Tibial artery (tissue), 4 donors: ENCODE data around the gene HSF2BP.
"Not testable (repeated sequence)": the region's sequence is repeated elsewhere in the genome, so short reads cannot be mapped to it uniquely, and the experiment has no call there.

Experiments
- DNase-seq, 2 donors: peaks; one replicate each; pipeline ENCODE4 v3.0.0-alpha.2; 2019
- H3K27ac ChIP-seq, 2 donors: fragments of 200-600 bp; sonication (generic) in 1 of 2; 1 replicate in 1 of 2; 2 replicates in 1 of 2; pipeline ENCODE4 v1.5.1; 2018 to 2019; ENCODE audit warnings: mild to moderate bottlenecking in 1 of 2
- H3K27me3 ChIP-seq, 2 donors: fragments of 200-600 bp; sonication (generic) in 1 of 2; one replicate each; pipeline versions ENCODE4 v1.5.1 to v1.6.0; 2016 to 2019
- H3K36me3 ChIP-seq, 3 donors: fragments of 200-600 bp; sonication (generic) in 2 of 3; one replicate each; pipeline ENCODE4 v1.5.1; 2016 to 2019; ENCODE audit warnings: mild to moderate bottlenecking in 2 of 3
- H3K4me1 ChIP-seq, 4 donors: fragments of 200-600 bp; sonication (generic) in 2 of 4; 1 replicate in 3 of 4; 2 replicates in 1 of 4; pipeline ENCODE4 v1.5.1; 2016 to 2019
- H3K4me3 ChIP-seq, 2 donors: fragments of 200-600 bp; sonication (generic) in 1 of 2; 1 replicate in 1 of 2; 2 replicates in 1 of 2; pipeline ENCODE4 v1.5.1; 2018 to 2019; ENCODE audit warnings: mild to moderate bottlenecking in 2 of 2
- H3K9me3 ChIP-seq, 3 donors: fragments of 200-600 bp; sonication (generic) in 1 of 3; one replicate each; pipeline ENCODE4 v1.5.1; 2016 to 2019
- intact Hi-C: fragments of 100-400 bp; cut with DNase I; formaldehyde crosslinking; loops from one replicate; pipeline ENCODE4 v1.15.0; 2023; ENCODE audit warnings: low total_unique reads
- TF ChIP-seq, protein P1 (sequence below), 2 experiments: fragments of 200-600 bp in 1 of 2; fragments of 450-650 bp in 1 of 2; IDR thresholded peaks; one replicate each; pipeline ENCODE4 v1.5.1; 2017 to 2019; ENCODE audit warnings: antibody characterized with exemption in 2 of 2, mild to moderate bottlenecking in 1 of 2, moderate library complexity in 1 of 2

The HSF2BP gene

DNA sequence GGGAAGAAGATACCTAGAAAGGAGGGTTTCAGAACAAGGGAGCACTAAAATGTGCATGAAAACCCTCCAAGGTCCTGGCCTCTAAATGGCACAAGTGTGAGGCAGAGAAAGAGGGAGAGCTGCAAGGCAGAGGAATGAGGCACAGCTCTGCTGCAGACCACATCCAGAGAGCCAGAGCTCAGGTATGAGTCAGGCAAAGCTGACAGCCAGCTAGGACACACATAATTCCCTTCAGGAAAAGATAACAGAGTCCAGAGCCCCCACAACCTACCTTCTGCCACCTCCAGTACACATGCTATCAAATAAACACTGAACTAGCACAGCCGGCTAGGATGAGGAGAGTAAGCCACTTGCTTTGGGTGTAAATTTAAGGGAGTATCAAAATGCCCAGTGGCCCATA lies 62.2 kb downstream of the HSF2BP start:
- H3K36me3 ChIP-seq = no peaks in the 10 kb centered on the region
- DNase-seq = no peak
- H3K9me3 ChIP-seq = no peaks in the 10 kb centered on the region
- no peaks in the 10 kb centered on the region for H3K4me1 ChIP-seq
- H3K27ac ChIP-seq = no peak overlapping the region
- no peaks in the 10 kb centered on the region for H3K27me3 ChIP-seq
- TF ChIP-seq, protein P1, sequence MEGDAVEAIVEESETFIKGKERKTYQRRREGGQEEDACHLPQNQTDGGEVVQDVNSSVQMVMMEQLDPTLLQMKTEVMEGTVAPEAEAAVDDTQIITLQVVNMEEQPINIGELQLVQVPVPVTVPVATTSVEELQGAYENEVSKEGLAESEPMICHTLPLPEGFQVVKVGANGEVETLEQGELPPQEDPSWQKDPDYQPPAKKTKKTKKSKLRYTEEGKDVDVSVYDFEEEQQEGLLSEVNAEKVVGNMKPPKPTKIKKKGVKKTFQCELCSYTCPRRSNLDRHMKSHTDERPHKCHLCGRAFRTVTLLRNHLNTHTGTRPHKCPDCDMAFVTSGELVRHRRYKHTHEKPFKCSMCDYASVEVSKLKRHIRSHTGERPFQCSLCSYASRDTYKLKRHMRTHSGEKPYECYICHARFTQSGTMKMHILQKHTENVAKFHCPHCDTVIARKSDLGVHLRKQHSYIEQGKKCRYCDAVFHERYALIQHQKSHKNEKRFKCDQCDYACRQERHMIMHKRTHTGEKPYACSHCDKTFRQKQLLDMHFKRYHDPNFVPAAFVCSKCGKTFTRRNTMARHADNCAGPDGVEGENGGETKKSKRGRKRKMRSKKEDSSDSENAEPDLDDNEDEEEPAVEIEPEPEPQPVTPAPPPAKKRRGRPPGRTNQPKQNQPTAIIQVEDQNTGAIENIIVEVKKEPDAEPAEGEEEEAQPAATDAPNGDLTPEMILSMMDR (IDR thresholded peaks at IDR 0.05) = no peak
- H3K4me3 ChIP-seq = no peak overlapping the region
- intact Hi-C loops = no loop called here

DNA sequence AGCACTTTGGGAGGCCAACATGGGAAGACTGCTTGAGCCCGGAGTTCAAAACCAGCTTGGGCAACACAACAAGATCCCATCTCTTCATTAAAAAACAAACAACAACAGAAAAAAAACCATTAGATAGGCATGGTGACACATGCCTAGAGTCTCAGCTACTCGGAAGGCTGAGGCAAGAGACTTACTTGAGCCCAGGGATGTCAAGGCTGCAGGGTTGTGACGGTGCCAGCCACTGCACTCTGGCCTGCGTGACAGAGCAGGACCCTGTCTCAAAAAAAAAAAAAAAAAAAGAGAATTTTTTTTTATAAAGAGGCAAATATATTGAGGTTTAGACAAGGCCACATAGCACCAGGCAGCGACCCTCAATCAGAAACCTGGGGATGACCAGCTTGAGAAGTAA lies 62.7 kb downstream of the HSF2BP start:
- no peaks in the 10 kb centered on the region for H3K4me1 ChIP-seq
- TF ChIP-seq, protein P1 (IDR thresholded peaks at IDR 0.05) = no peak
- H3K9me3 ChIP-seq = no peaks in the 10 kb centered on the region
- H3K27me3 ChIP-seq = no peaks in the 10 kb centered on the region
- H3K27ac ChIP-seq = no peak overlapping the region
- no peak overlapping the region for H3K4me3 ChIP-seq
- intact Hi-C loops = no loop called here
- DNase-seq = no peak
- H3K36me3 ChIP-seq = no peaks in the 10 kb centered on the region

DNA sequence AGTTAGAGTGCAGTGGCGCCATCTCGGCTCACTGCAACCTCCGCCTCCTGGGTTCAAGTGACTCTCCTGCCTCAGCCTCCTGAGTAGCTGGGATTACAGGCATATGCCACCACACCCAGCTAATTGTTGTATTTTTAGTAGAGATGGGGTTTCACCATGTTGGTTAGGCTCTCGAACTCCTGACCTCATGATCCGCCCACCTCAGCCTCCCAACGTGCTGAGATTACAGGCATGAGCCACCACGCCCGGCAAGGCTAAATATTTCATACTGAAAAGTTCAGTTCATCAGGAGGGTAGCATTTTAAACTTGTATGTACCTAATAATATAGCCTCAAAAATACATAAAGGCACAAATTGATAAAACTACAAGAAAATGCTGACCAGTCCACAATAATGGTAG lies 63.5 kb downstream of the HSF2BP start:
- H3K9me3 ChIP-seq, H3K4me3 ChIP-seq, H3K27me3 ChIP-seq, intact Hi-C loops, H3K27ac ChIP-seq, H3K4me1 ChIP-seq, H3K36me3 ChIP-seq, DNase-seq: not testable (repeated sequence)

DNA sequence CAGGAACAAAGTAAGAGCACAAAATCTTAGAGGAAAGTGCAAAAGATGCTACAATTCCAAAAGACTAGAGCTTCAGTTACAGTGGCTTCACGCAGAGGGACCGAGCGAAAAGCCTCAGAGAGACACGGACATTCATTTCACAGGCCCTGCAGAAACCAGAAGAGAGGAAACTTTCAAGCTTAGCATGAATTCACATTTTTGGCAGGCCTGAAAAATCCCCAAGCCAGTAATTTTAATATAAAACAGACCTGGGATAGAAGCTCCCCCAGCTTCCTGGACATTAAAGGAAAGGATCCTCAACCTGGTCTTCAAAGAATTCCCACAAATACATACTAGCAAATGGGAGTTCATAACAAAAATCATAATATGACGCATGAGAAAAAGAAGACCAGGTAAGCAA lies 66.2 kb downstream of the HSF2BP start:
- Histone ChIP-seq H3K4me1 (no peaks in the 10 kb centered on the region), H3K9me3 (no peaks in the 10 kb centered on the region), H3K27me3 (no peaks in the 10 kb centered on the region), H3K27ac (no peak overlapping the region), H3K36me3 (no peaks in the 10 kb centered on the region), H3K4me3 (no peak overlapping the region)
- TF ChIP-seq, protein P1 (IDR thresholded peaks at IDR 0.05) = no peak
- intact Hi-C loops = no loop called here
- no peak for DNase-seq

DNA sequence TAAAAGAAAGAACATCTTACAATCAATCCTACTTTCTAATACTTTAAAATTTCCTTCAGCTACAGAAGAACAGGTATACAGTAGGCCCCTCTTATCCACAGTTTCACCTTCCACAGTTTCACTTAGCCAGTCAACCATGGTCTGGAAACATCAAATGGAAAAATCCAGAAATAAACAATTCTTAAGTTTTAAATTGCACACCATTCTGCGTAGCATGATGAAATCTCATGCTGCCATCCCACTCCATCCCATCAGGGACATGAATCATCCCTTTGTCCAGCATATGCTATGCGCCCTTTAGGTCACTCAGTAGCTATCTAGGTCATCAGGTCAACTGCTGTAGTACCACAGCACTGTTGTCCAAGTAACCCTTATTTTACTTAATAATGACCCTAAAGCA lies 67.7 kb downstream of the HSF2BP start:
- peaks cover 0 to 11% (median 4%) of the 10 kb centered on the region in 4 donors for H3K4me1 ChIP-seq
- no peaks in the 10 kb centered on the region for H3K9me3 ChIP-seq
- TF ChIP-seq, protein P1 (IDR thresholded peaks at IDR 0.05) = no peak
- no peak for DNase-seq
- intact Hi-C loops = no loop called here
- no peaks in the 10 kb centered on the region for H3K36me3 ChIP-seq
- no peak overlapping the region for H3K4me3 ChIP-seq
- no peaks in the 10 kb centered on the region for H3K27me3 ChIP-seq
- H3K27ac ChIP-seq = no peak overlapping the region

DNA sequence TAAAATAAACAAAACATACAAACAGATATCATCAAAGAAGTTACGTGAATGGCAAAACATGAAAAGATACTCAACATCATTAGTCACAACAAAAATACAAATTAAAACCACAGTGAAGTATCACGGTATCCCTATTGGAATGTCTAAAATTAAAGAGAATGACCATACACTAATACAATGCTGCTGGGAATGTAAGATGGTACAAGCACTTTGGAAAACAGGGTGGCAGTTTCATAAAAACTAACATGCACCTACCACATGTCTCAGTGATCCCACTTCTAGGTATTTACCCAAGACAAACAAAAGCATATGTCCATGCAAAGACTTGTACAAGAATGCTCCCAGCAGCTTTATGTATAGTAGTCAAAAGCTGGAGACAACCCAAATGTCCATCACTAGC lies 69.1 kb downstream of the HSF2BP start:
- Histone ChIP-seq H3K4me1 (peaks cover 0 to 24% (median 18%) of the 10 kb centered on the region in 4 donors), H3K27me3 (no peaks in the 10 kb centered on the region), H3K4me3 (no peak overlapping the region), H3K9me3 (no peaks in the 10 kb centered on the region), H3K36me3 (no peaks in the 10 kb centered on the region), H3K27ac (no peak overlapping the region)
- TF ChIP-seq, protein P1 (IDR thresholded peaks at IDR 0.05) = no peak
- intact Hi-C loops = no loop called here
- DNase-seq = no peak
